Stimulated activated CD4-positive, alpha-beta T cell treated with anti-CD3 and anti-CD28 coated beads, Interleukin-2, amount 100 ng/mL, for 24 hours (primary cell): ENCODE data around the gene DUSP6.

Source experiments
- DNase-seq, 2 donors: peaks; one replicate each; pipeline ENCODE4 v3.0.0-alpha.2; 2020

Gene DUSP6, protein sequence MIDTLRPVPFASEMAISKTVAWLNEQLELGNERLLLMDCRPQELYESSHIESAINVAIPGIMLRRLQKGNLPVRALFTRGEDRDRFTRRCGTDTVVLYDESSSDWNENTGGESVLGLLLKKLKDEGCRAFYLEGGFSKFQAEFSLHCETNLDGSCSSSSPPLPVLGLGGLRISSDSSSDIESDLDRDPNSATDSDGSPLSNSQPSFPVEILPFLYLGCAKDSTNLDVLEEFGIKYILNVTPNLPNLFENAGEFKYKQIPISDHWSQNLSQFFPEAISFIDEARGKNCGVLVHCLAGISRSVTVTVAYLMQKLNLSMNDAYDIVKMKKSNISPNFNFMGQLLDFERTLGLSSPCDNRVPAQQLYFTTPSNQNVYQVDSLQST

GRCh38 chr12:89352492-89353187 is at the start of gene DUSP6:
Gene DUSP6, minus strand, starts transcription at chr12:89352501. Its CDS starts 462 bp downstream, at chr12:89352039.
- peak; percentile 88 to 89 for DNase-seq

GRCh38 chr12:89401433-89402058 is 49.2 kb upstream of the DUSP6 start:
- DNase-seq = no peak

DNA sequence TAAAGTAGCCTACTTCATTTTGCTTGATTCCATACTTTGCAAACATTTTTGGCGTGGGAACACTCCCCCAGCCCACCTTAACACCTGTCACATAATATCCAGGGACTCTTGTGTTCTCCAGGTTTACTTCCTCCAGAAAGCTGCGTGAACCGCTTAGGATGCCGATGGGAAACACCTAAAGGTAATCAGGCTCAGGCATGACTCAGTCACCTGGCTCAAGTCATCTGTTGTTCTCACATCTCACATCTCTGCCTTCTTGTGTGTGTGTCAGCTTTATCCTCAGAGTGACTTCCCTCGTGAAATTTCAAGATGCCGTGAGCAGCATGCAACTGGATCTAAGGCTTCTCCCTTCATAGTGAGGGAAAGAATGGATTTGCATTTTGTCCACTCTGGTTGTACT is 48.1 kb upstream of the DUSP6 start:
- no peak for DNase-seq

GRCh38 chr12:89395712-89396111 is 43.4 kb upstream of the DUSP6 start:
- DNase-seq = no peak

DNA sequence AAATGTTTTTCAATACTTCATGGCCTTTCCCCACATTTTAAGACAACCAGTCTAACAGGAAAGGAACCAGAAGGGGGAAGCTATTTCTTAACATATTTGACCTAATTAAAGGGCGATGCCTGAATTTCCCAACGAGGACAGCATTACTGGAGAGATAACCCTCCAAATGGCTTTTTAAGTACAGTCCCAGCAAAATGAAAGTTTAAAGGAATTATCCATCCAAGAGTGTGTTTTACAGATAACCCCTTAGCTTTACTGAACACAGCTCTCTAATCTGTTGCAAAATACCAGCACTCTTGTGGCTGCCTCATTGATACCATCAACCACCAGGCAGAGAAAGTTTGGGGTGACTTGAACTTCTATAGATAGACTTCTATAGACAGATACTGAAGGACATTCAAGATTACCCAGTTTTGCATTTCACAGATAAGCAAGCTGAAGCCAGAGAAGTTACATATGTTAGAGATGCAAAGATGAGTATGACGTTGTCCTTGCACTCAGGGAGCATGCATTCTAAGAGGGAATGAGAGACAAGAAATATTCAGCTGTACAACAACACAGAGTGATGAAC is 41.3 kb upstream of the DUSP6 start:
- DNase-seq = no peak

- DNase-seq = no peak
Observed at GRCh38 chr12:89392391-89392790, 40.1 kb upstream of the DUSP6 start.

DNA sequence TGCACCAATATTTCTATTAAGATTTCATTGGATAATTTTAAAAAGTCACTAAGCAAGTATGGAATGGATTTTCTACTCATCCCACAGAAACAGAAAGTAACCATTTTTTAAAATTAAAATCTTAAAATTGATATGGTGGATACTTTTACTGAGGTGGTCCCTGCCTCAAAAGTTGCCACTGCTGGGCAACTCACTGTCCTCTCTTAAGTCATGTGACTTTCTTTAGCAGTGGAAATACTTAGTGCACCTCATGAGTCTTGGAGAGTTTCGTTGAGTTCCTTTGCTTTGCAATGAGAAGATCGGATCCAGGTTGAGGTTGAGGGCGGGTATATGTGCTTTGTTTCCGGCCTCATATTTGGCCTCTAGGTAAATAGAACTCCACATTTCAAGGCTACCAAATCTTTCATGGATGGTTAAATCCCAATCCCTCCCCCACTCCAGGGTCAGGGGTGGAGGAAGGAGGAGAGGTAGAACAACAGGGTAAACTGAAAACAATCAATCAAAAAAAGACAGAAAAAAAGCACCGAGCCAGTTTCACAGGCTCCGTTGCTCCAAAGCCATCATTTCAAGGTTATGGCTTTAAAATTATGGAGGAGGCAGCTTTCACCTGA is 39.5 kb upstream of the DUSP6 start:
- DNase-seq = no peak

GRCh38 chr12:89390802-89391673 is 38.7 kb upstream of the DUSP6 start:
- no peak for DNase-seq

- peak in 1 of 2 donors; percentile 12 for DNase-seq
Observed at GRCh38 chr12:89389755-89390661, 37.7 kb upstream of the DUSP6 start.

DNA sequence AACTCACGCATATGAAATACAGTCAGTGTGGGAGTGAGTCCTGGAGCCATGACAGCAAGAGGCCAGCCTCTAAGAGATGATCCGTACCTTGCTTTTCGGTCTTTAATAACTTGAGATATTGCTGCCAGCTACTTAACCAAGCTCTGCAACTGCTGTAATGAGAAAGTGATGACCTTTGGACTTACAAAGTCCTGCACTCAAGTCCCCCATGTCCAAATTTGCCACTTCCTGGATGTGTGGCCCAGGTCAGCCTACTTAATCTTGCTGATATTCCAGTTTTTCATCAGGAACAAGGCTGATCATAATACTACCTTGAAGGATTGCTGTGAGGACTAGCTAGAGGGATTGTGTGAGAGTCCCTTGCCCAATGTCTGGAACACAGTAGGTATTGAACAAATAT is 33.8 kb upstream of the DUSP6 start:
- no peak for DNase-seq

DNA sequence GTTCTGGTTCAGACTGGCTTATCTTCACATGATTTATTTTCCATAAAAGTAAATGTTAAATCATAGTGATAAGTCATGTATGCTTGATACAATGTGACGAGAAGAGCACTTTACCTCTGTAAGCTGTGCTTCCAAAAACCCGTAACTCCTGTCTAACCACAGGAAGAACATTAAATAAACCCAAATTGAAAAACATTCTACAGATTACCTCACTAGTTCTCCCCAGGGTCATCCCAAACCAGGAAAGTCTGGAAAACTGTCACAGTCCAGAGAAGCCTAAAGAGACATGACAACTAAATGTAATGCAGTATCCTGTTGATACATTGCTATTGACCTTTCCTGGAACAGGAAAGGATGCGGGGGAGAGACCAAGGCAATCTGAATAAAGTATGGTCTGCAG is 32.5 kb upstream of the DUSP6 start:
- no peak for DNase-seq

- DNase-seq = no peak
Observed at GRCh38 chr12:89384050-89384758, 31.9 kb upstream of the DUSP6 start.

DNA sequence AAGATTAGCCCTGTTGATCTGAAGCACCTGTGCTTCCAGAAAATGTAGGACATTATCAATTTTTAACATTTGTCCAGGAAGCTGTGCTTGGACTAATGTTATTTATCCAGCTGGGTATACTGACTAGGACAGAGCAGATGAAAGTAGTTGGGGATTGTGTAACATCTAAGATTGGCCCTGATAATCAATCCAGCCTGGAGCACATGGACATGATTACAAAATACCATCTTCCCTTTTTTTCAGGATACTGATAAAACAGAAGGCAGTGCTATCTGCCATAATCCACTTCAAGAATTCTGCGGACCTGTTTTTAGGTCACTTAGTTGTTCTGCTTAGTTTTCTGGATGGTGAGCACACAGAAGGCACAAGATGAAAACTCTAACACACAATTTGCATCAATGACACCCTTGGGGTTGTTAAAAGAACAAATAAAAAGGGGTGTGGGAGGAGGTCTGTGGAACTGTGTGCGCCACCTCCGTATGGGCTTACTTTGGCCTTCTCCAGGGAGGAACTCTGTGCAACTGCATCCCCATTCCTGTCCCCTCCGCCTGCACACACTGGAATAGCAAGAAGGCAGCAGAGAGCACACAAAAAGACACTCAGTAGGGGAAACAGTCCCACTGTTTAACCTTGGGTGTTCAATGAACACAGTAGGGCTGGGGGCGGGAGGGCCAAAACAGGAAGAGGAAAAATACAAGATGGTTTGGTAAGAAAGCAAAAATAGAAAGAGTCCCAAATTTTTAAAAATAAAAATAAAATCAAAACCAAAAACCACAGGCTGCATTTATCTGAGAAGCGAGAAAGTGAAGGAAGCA is 31.1 kb upstream of the DUSP6 start:
- DNase-seq = no peak

GRCh38 chr12:89382328-89382727 is 30.0 kb upstream of the DUSP6 start:
- no peak for DNase-seq

GRCh38 chr12:89379839-89380467 is 27.7 kb upstream of the DUSP6 start:
- no peak for DNase-seq

- DNase-seq = no peak
Observed at GRCh38 chr12:89379148-89379838, 27.0 kb upstream of the DUSP6 start.

- no peak for DNase-seq
Observed at GRCh38 chr12:89376844-89377243, 24.5 kb upstream of the DUSP6 start.

- no peak for DNase-seq
Observed at GRCh38 chr12:89376202-89376529, 23.9 kb upstream of the DUSP6 start.
